Measurements from ENCODE around the gene EPSTI1. TPM values are rescaled to one million over a fixed set of nuclear protein-coding genes. Genes with fewer than 3 reads are reported as not detected.
"Not testable (repeated sequence)": the region's sequence is repeated elsewhere in the genome, so short reads cannot be mapped to it uniquely, and the experiment has no call there.

EPSTI1 gene
- polyA plus RNA-seq, 2 of the 4 experiments (the other 2 are of a cell fraction), result 0.05 to 0.10 TPM

DNA sequence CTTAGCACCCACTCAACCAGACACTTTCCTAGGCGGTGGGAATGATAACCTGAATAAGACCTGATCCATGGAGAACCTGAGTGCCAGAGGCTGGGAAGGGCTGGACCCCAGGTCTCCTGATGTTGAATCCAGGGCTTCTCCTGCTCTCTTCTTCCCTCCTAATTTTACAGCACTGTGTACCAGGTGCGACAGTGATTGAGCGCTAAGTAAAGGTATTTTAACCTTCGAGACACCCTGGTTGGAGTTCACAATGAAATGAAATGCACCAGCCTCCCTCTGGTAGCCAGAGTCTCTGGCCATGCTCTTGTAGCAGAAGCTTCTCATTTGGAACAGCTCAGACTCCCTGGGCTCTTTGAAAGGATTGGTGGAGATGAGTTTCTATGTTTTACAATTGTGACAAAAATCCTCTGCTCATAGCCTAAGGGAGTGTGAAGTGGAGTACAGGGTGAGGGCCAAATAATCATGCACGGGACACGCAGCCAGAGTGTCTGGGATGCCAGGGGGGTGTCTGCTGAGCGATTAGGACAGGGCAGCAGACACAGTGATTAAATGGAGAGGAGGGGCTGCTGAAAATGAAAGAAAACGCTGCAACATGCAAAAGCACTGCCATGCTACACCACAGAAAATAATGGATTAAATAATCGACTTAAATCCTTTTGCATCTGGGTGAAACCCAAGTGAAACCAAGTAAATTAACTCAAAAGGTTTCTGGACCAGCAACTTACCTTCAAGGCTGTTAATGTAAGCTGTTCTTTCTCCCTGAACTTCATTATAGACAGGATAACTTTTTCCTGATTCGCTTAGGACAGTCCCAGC, 126.9 kb downstream of the EPSTI1 start:
- no peaks in the 10 kb centered on the region for H3K4me1 ChIP-seq
- ATAC-seq, result no peak

DNA sequence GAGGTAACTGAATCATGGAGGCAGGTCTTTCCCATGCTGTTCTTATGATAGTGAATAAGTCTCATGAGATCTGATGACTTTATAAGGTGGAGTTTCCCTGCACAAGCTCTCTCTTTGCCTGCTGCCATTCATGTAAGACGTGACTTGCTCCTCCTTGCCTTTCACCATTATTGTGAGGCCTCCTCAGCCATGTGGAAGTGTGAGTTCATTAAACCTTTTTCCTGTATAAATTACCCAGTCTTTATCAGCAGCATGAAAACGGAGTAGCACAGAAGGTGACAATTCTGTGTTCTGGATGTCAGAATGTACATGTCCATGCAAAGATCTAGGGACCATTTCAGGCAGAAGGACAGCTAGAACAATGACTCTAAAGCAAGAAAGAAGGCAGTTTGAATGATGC, 129.7 kb downstream of the EPSTI1 start:
- DNase-seq (ENCODE audit: low read depth in 1 of 2, low spot score in 1 of 2); POLR2A ChIA-PET; FAIRE-seq; H3K4me3 ChIP-seq; CTCF ChIA-PET; H3K4me1 ChIP-seq; H3K27ac ChIP-seq; H3K4me2 ChIP-seq; H3K9me3 ChIP-seq; ATAC-seq: not testable (repeated sequence)
- 13% methylated on average over 2 of the region's 2 CpGs for WGBS (ENCODE audit: missing lambda C conversion rate)

More for the DNA sequence above, 126.9 kb downstream of the EPSTI1 start:
- no peak overlapping the region for H3K4me2 ChIP-seq
- no peak overlapping the region for H3K4me3 ChIP-seq
- no peak for TF ChIP-seq POLR2A (IDR thresholded peaks at IDR 0.05; ENCODE audit: low read length)
- TF ChIP-seq, protein P1, sequence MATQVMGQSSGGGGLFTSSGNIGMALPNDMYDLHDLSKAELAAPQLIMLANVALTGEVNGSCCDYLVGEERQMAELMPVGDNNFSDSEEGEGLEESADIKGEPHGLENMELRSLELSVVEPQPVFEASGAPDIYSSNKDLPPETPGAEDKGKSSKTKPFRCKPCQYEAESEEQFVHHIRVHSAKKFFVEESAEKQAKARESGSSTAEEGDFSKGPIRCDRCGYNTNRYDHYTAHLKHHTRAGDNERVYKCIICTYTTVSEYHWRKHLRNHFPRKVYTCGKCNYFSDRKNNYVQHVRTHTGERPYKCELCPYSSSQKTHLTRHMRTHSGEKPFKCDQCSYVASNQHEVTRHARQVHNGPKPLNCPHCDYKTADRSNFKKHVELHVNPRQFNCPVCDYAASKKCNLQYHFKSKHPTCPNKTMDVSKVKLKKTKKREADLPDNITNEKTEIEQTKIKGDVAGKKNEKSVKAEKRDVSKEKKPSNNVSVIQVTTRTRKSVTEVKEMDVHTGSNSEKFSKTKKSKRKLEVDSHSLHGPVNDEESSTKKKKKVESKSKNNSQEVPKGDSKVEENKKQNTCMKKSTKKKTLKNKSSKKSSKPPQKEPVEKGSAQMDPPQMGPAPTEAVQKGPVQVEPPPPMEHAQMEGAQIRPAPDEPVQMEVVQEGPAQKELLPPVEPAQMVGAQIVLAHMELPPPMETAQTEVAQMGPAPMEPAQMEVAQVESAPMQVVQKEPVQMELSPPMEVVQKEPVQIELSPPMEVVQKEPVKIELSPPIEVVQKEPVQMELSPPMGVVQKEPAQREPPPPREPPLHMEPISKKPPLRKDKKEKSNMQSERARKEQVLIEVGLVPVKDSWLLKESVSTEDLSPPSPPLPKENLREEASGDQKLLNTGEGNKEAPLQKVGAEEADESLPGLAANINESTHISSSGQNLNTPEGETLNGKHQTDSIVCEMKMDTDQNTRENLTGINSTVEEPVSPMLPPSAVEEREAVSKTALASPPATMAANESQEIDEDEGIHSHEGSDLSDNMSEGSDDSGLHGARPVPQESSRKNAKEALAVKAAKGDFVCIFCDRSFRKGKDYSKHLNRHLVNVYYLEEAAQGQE (IDR thresholded peaks at IDR 0.05), result no peak
- TF ChIP-seq RAD21 (conservative IDR thresholded peaks at IDR 0.05 in 1 of 2, IDR thresholded peaks at IDR 0.05 in 1 of 2), result no peak
- TF ChIP-seq TFCP2L1 (CRISPR knock-in tag; IDR thresholded peaks at IDR 0.05), result no peak
- no peak for TF ChIP-seq POLR2AphosphoS2 (conservative IDR thresholded peaks at IDR 0.05; ENCODE audit: low read length)
- TF ChIP-seq HOXB5 (CRISPR knock-in tag; IDR thresholded peaks at IDR 0.05), result no peak
- TF ChIP-seq, protein P2, sequence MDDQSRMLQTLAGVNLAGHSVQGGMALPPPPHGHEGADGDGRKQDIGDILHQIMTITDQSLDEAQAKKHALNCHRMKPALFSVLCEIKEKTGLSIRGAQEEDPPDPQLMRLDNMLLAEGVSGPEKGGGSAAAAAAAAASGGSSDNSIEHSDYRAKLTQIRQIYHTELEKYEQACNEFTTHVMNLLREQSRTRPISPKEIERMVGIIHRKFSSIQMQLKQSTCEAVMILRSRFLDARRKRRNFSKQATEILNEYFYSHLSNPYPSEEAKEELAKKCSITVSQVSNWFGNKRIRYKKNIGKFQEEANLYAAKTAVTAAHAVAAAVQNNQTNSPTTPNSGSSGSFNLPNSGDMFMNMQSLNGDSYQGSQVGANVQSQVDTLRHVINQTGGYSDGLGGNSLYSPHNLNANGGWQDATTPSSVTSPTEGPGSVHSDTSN (IDR thresholded peaks at IDR 0.05), result no peak
- TF ChIP-seq RFX5 (IDR thresholded peaks at IDR 0.05), result no peak
- no peak for TF ChIP-seq NR3C1 (IDR thresholded peaks at IDR 0.05)
- no peak for TF ChIP-seq HOXB13 (CRISPR knock-in tag; IDR thresholded peaks at IDR 0.05; ENCODE audit: low read depth)
- ChIA-PET POLR2A (no interaction called here), CTCF (no interaction called here)
- no peak for FAIRE-seq
- DNase-seq (ENCODE audit: low read depth in 1 of 2, low spot score in 1 of 2), result no peak
- WGBS (ENCODE audit: missing lambda C conversion rate), result 44% methylated on average over 10 of the region's 10 CpGs
- H3K9me3 ChIP-seq, result no peaks in the 10 kb centered on the region
- H3K27ac ChIP-seq, result no peak overlapping the region

GRCh38 chr13:42860485-42860884, 131.6 kb downstream of the EPSTI1 start:
- Histone ChIP-seq H3K4me2 (no peak overlapping the region), H3K9me3 (no peaks in the 10 kb centered on the region), H3K4me3 (no peak overlapping the region), H3K4me1 (no peaks in the 10 kb centered on the region), H3K27ac (no peak overlapping the region)
- TF ChIP-seq EP300 (IDR thresholded peaks at IDR 0.05), result no peak
- no peak for TF ChIP-seq JUNB (IDR thresholded peaks at IDR 0.05)
- TF ChIP-seq, protein P3, sequence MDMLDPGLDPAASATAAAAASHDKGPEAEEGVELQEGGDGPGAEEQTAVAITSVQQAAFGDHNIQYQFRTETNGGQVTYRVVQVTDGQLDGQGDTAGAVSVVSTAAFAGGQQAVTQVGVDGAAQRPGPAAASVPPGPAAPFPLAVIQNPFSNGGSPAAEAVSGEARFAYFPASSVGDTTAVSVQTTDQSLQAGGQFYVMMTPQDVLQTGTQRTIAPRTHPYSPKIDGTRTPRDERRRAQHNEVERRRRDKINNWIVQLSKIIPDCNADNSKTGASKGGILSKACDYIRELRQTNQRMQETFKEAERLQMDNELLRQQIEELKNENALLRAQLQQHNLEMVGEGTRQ (IDR thresholded peaks at IDR 0.05), result no peak
- no peak for TF ChIP-seq JUN (IDR thresholded peaks at IDR 0.05)
- TF ChIP-seq ATOH8 (CRISPR knock-in tag; IDR thresholded peaks at IDR 0.05; ENCODE audit: low read depth), result no peak
- TF ChIP-seq SREBF2 (IDR thresholded peaks at IDR 0.05), result no peak
- TF ChIP-seq, protein P4, sequence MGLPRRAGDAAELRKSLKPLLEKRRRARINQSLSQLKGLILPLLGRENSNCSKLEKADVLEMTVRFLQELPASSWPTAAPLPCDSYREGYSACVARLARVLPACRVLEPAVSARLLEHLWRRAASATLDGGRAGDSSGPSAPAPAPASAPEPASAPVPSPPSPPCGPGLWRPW (IDR thresholded peaks at IDR 0.05), result no peak
- no peak for TF ChIP-seq RARB (CRISPR knock-in tag; IDR thresholded peaks at IDR 0.05)
- no peak for TF ChIP-seq CEBPB (IDR thresholded peaks at IDR 0.05)
- TF ChIP-seq KDM5A (IDR thresholded peaks at IDR 0.05), result no peak
- FAIRE-seq (no peak), DNase-seq (ENCODE audit: low read depth in 1 of 2, low spot score in 1 of 2) (no peak), ATAC-seq (no peak)
- CTCF ChIA-PET, result no interaction called here
- POLR2A ChIA-PET, result no interaction called here
- WGBS (ENCODE audit: missing lambda C conversion rate), result 31% methylated on average over 4 of the region's 4 CpGs

All from A549 (cell line).